ENCODE measurements around the gene TRIM45. TPM values are rescaled to one million over a fixed set of nuclear protein-coding genes. Genes with fewer than 3 reads are reported as not detected.
A peak's percentile ranks its signal among the peaks of the same experiment; 100 is the strongest.

TRIM45 gene
- total and polyA plus RNA-seq, 4 experiments from 2014 or later = 0.11 to 0.25 (median 0.20) TPM; not detected in 1

GRCh38 chr1:117093091-117093534 is 28.4 kb downstream of the TRIM45 start:
- H3K4me3 Mint-ChIP-seq = no peak overlapping the region
- no peaks in the 10 kb centered on the region for H3K27me3 Mint-ChIP-seq
- CTCF ChIA-PET (ENCODE audit: partially characterized antibody) = interaction anchor here (0.9 to 2.3 kb wide), 5 partner anchors 11 to 368 kb away, joined by 3 to 6 read pairs (median 3); partner anchors contain the start of gene TTF2
- H3K4me3 ChIP-seq (ENCODE audit: low read length in 2 of 2) = no peak overlapping the region
- peaks cover 7% of the 10 kb centered on the region for H3K4me1 ChIP-seq (ENCODE audit: insufficient read depth, low read length)
- no peaks in the 10 kb centered on the region for H3K27me3 ChIP-seq (ENCODE audit: insufficient read depth, low read length)
- no peak for DNase-seq
- no peak overlapping the region for H3K27ac Mint-ChIP-seq
- peaks cover 58 to 71% of the 10 kb centered on the region in 2 donors for H3K36me3 Mint-ChIP-seq
- no peaks in the 10 kb centered on the region for H3K9me3 Mint-ChIP-seq
- H3K27ac ChIP-seq (ENCODE audit: low read depth, low read length) = no peak overlapping the region
- POLR2A ChIA-PET (ENCODE audit: partially characterized antibody) = interaction anchor here (1.2 to 1.3 kb wide), 2 partner anchors 26 to 33 kb away, joined by 3 to 5 read pairs; partner anchors contain the start of gene TTF2
- peaks cover 1 to 8% (median 4%) of the 10 kb centered on the region in 4 donors for H3K4me1 Mint-ChIP-seq
- intact Hi-C loops (cut with micrococcal nuclease) = no loop called here
- no peaks in the 10 kb centered on the region for H3K9me3 ChIP-seq (ENCODE audit: control insufficient read depth in 1 of 2, low read length in 2 of 2)
- H3K36me3 ChIP-seq (ENCODE audit: insufficient read depth, low read length) = peaks cover 22% of the 10 kb centered on the region

GRCh38 chr1:117092594-117092993 is 29.0 kb downstream of the TRIM45 start:
- Mint-ChIP-seq H3K27me3 (no peaks in the 10 kb centered on the region), H3K36me3 (peaks cover 57 to 68% of the 10 kb centered on the region in 2 donors), H3K9me3 (no peaks in the 10 kb centered on the region), H3K4me3 (no peak overlapping the region), H3K27ac (peak overlapping the region in 2 of 7 donors; percentile 29 to 57), H3K4me1 (peaks cover 1 to 8% (median 4%) of the 10 kb centered on the region in 4 donors)
- CTCF ChIA-PET (ENCODE audit: partially characterized antibody) = interaction anchor here (1.2 to 2.3 kb wide), 4 partner anchors 10 to 368 kb away, joined by 3 to 6 read pairs (median 4); no protein-coding TSS in a partner anchor
- peaks cover 22% of the 10 kb centered on the region for H3K36me3 ChIP-seq (ENCODE audit: insufficient read depth, low read length)
- intact Hi-C loops (cut with micrococcal nuclease) = no loop called here
- H3K9me3 ChIP-seq (ENCODE audit: control insufficient read depth in 1 of 2, low read length in 2 of 2) = no peaks in the 10 kb centered on the region
- H3K27ac ChIP-seq (ENCODE audit: low read depth, low read length) = no peak overlapping the region
- H3K4me3 ChIP-seq (ENCODE audit: low read length in 2 of 2) = no peak overlapping the region
- DNase-seq = no peak
- no peaks in the 10 kb centered on the region for H3K27me3 ChIP-seq (ENCODE audit: insufficient read depth, low read length)
- POLR2A ChIA-PET (ENCODE audit: partially characterized antibody) = interaction anchor here (1.2 to 1.3 kb wide), 2 partner anchors 11 to 33 kb away, joined by 3 to 5 read pairs; partner anchors contain the start of gene TTF2
- peaks cover 7% of the 10 kb centered on the region for H3K4me1 ChIP-seq (ENCODE audit: insufficient read depth, low read length)

- H3K9me3 ChIP-seq (ENCODE audit: control insufficient read depth in 1 of 2, low read length in 2 of 2) = no peaks in the 10 kb centered on the region
- intact Hi-C loops (cut with micrococcal nuclease) = no loop called here
- no peak overlapping the region for H3K27ac ChIP-seq (ENCODE audit: low read depth, low read length)
- Mint-ChIP-seq H3K4me3 (no peak overlapping the region), H3K27me3 (no peaks in the 10 kb centered on the region), H3K9me3 (no peaks in the 10 kb centered on the region), H3K36me3 (peaks cover 45 to 63% of the 10 kb centered on the region in 2 donors), H3K4me1 (peaks cover 1 to 8% (median 4%) of the 10 kb centered on the region in 4 donors), H3K27ac (peak overlapping the region in 1 of 7 donors; percentile 25)
- ChIA-PET CTCF (ENCODE audit: partially characterized antibody) (interaction anchor here (1.3 kb wide), 1 partner anchor 25 kb away, joined by 3 read pairs; no protein-coding TSS in a partner anchor), POLR2A (ENCODE audit: partially characterized antibody) (interaction anchor here (0.7 kb wide), 1 partner anchor 569 kb away, joined by 3 read pairs; no protein-coding TSS in a partner anchor)
- no peak overlapping the region for H3K4me3 ChIP-seq (ENCODE audit: low read length in 2 of 2)
- peaks cover 22% of the 10 kb centered on the region for H3K36me3 ChIP-seq (ENCODE audit: insufficient read depth, low read length)
- H3K27me3 ChIP-seq (ENCODE audit: insufficient read depth, low read length) = no peaks in the 10 kb centered on the region
- no peak for DNase-seq
- peaks cover 7% of the 10 kb centered on the region for H3K4me1 ChIP-seq (ENCODE audit: insufficient read depth, low read length)
Observed at GRCh38 chr1:117089996-117090395, 31.6 kb downstream of the TRIM45 start.

GRCh38 chr1:117087686-117088085 is 33.9 kb downstream of the TRIM45 start:
- CTCF ChIA-PET (ENCODE audit: partially characterized antibody) = no interaction called here
- DNase-seq = no peak
- peak overlapping the region in 1 of 7 donors; percentile 68 for H3K27ac Mint-ChIP-seq

GRCh38 chr1:117084231-117084630 is 37.3 kb downstream of the TRIM45 start:
- POLR2A ChIA-PET (ENCODE audit: partially characterized antibody) = no interaction called here
- Histone ChIP-seq H3K4me1 (ENCODE audit: insufficient read depth, low read length) (no peaks in the 10 kb centered on the region), H3K9me3 (ENCODE audit: control insufficient read depth in 1 of 2, low read length in 2 of 2) (no peaks in the 10 kb centered on the region), H3K27me3 (ENCODE audit: insufficient read depth, low read length) (no peaks in the 10 kb centered on the region), H3K27ac (ENCODE audit: low read depth, low read length) (no peak overlapping the region), H3K4me3 (ENCODE audit: low read length in 2 of 2) (no peak overlapping the region), H3K36me3 (ENCODE audit: insufficient read depth, low read length) (peaks cover 29% of the 10 kb centered on the region)
- Mint-ChIP-seq H3K36me3 (peaks cover 46 to 61% of the 10 kb centered on the region in 2 donors), H3K27ac (no peak overlapping the region), H3K4me3 (no peak overlapping the region), H3K27me3 (no peaks in the 10 kb centered on the region), H3K9me3 (no peaks in the 10 kb centered on the region), H3K4me1 (no peaks in the 10 kb centered on the region)
- intact Hi-C loops (cut with micrococcal nuclease) = no loop called here
- no peak for DNase-seq
- CTCF ChIA-PET (ENCODE audit: partially characterized antibody) = no interaction called here

More at GRCh38 chr1:117087686-117088085, 33.9 kb downstream of the TRIM45 start:
- Histone ChIP-seq H3K27ac (ENCODE audit: low read depth, low read length) (no peak overlapping the region), H3K9me3 (ENCODE audit: control insufficient read depth in 1 of 2, low read length in 2 of 2) (no peaks in the 10 kb centered on the region), H3K27me3 (ENCODE audit: insufficient read depth, low read length) (no peaks in the 10 kb centered on the region), H3K4me3 (ENCODE audit: low read length in 2 of 2) (no peak overlapping the region), H3K4me1 (ENCODE audit: insufficient read depth, low read length) (no peaks in the 10 kb centered on the region), H3K36me3 (ENCODE audit: insufficient read depth, low read length) (peaks cover 27% of the 10 kb centered on the region)
- POLR2A ChIA-PET (ENCODE audit: partially characterized antibody) = no interaction called here
- intact Hi-C loops (cut with micrococcal nuclease) = no loop called here
- H3K36me3 Mint-ChIP-seq = peaks cover 53 to 62% of the 10 kb centered on the region in 2 donors
- H3K27me3 Mint-ChIP-seq = no peaks in the 10 kb centered on the region
- no peak overlapping the region for H3K4me3 Mint-ChIP-seq
- H3K4me1 Mint-ChIP-seq = no peaks in the 10 kb centered on the region
- no peaks in the 10 kb centered on the region for H3K9me3 Mint-ChIP-seq

GRCh38 chr1:117079737-117080136 is 41.8 kb downstream of the TRIM45 start:
- H3K27me3 ChIP-seq (ENCODE audit: insufficient read depth, low read length) = no peaks in the 10 kb centered on the region
- no peak for DNase-seq
- H3K4me1 ChIP-seq (ENCODE audit: insufficient read depth, low read length) = no peaks in the 10 kb centered on the region
- H3K9me3 Mint-ChIP-seq = no peaks in the 10 kb centered on the region
- no peak overlapping the region for H3K4me3 ChIP-seq (ENCODE audit: low read length in 2 of 2)
- H3K9me3 ChIP-seq (ENCODE audit: control insufficient read depth in 1 of 2, low read length in 2 of 2) = no peaks in the 10 kb centered on the region
- H3K4me1 Mint-ChIP-seq = no peaks in the 10 kb centered on the region
- no peaks in the 10 kb centered on the region for H3K27me3 Mint-ChIP-seq
- H3K27ac ChIP-seq (ENCODE audit: low read depth, low read length) = no peak overlapping the region
- H3K36me3 Mint-ChIP-seq = peaks cover 75 to 81% of the 10 kb centered on the region in 2 donors
- ChIA-PET POLR2A (ENCODE audit: partially characterized antibody) (no interaction called here), CTCF (ENCODE audit: partially characterized antibody) (interaction anchor here (1.0 to 1.1 kb wide), 2 partner anchors 12 to 45 kb away, joined by 3 to 4 read pairs; no protein-coding TSS in a partner anchor)
- intact Hi-C loops (cut with micrococcal nuclease) = no loop called here
- H3K27ac Mint-ChIP-seq = no peak overlapping the region
- H3K36me3 ChIP-seq (ENCODE audit: insufficient read depth, low read length) = peaks cover 55% of the 10 kb centered on the region
- H3K4me3 Mint-ChIP-seq = no peak overlapping the region

GRCh38 chr1:117077267-117077666 is 44.3 kb downstream of the TRIM45 start:
- no peak overlapping the region for H3K4me3 ChIP-seq (ENCODE audit: low read length in 2 of 2)
- intact Hi-C loops (cut with micrococcal nuclease) = no loop called here
- H3K27me3 ChIP-seq (ENCODE audit: insufficient read depth, low read length) = no peaks in the 10 kb centered on the region
- H3K4me1 Mint-ChIP-seq = peaks cover 0 to 4% (median 0%) of the 10 kb centered on the region in 4 donors
- ChIA-PET POLR2A (ENCODE audit: partially characterized antibody) (no interaction called here), CTCF (ENCODE audit: partially characterized antibody) (interaction anchor here (1.1 to 1.5 kb wide), 2 partner anchors 9 to 11 kb away, joined by 3 to 8 read pairs; no protein-coding TSS in a partner anchor)
- H3K27ac ChIP-seq (ENCODE audit: low read depth, low read length) = no peak overlapping the region
- no peaks in the 10 kb centered on the region for H3K9me3 Mint-ChIP-seq
- DNase-seq = no peak
- H3K27ac Mint-ChIP-seq = no peak overlapping the region
- peaks cover 64 to 73% of the 10 kb centered on the region in 2 donors for H3K36me3 Mint-ChIP-seq
- no peaks in the 10 kb centered on the region for H3K27me3 Mint-ChIP-seq
- H3K4me3 Mint-ChIP-seq = no peak overlapping the region
- no peaks in the 10 kb centered on the region for H3K4me1 ChIP-seq (ENCODE audit: insufficient read depth, low read length)
- H3K9me3 ChIP-seq (ENCODE audit: control insufficient read depth in 1 of 2, low read length in 2 of 2) = no peaks in the 10 kb centered on the region
- peaks cover 54% of the 10 kb centered on the region for H3K36me3 ChIP-seq (ENCODE audit: insufficient read depth, low read length)

All from CD4-positive, alpha-beta memory T cell (primary cell).